Measurements from ENCODE around the gene NIFK. TPM values are rescaled to one million over a fixed set of nuclear protein-coding genes. Genes with fewer than 3 reads are reported as not detected.

NIFK gene
- total RNA-seq, 2 experiments from 2014 or later: 78.1 to 107 TPM

- no peak overlapping the region for H3K27ac ChIP-seq (ENCODE audit: low read depth, low read length, poor library complexity, severe bottlenecking)
- POLR2A ChIA-PET: no interaction called here
- H4K20me1 ChIP-seq (ENCODE audit: insufficient read depth, low read length): no peaks in the 10 kb centered on the region
- H3K36me3 ChIP-seq (ENCODE audit: insufficient read depth, low read length): no peaks in the 10 kb centered on the region
- H2AFZ ChIP-seq (ENCODE audit: low read length): no peak overlapping the region
- H3K4me1 ChIP-seq (ENCODE audit: insufficient read depth, low read length, poor library complexity, severe bottlenecking): peaks cover 7% of the 10 kb centered on the region
- no peak overlapping the region for H3K4me3 ChIP-seq (ENCODE audit: low read depth, low read length, poor library complexity, severe bottlenecking)
- CTCF ChIA-PET (ENCODE audit: unreplicated experiment): no interaction called here
- no peak for DNase-seq (ENCODE audit: low spot score)
- H3K9me3 ChIP-seq (ENCODE audit: low read length): no peaks in the 10 kb centered on the region
- no TSS peak for BruUV-seq (replicated peaks)
- TF ChIP-seq, protein P1, sequence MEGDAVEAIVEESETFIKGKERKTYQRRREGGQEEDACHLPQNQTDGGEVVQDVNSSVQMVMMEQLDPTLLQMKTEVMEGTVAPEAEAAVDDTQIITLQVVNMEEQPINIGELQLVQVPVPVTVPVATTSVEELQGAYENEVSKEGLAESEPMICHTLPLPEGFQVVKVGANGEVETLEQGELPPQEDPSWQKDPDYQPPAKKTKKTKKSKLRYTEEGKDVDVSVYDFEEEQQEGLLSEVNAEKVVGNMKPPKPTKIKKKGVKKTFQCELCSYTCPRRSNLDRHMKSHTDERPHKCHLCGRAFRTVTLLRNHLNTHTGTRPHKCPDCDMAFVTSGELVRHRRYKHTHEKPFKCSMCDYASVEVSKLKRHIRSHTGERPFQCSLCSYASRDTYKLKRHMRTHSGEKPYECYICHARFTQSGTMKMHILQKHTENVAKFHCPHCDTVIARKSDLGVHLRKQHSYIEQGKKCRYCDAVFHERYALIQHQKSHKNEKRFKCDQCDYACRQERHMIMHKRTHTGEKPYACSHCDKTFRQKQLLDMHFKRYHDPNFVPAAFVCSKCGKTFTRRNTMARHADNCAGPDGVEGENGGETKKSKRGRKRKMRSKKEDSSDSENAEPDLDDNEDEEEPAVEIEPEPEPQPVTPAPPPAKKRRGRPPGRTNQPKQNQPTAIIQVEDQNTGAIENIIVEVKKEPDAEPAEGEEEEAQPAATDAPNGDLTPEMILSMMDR (conservative IDR thresholded peaks at IDR 0.05; ENCODE audit: low read length): no peak
- TF ChIP-seq EZH2phosphoT487 (IDR thresholded peaks at IDR 0.05; ENCODE audit: borderline replicate concordance, low read depth, low read length): no peak
- no peak overlapping the region for H3K4me2 ChIP-seq (ENCODE audit: low read length)
- intact Hi-C loops (cut with micrococcal nuclease; ENCODE audit: unreplicated experiment): no loop called here
- H3K9me2 ChIP-seq (ENCODE audit: insufficient read depth, low read length): no peaks in the 10 kb centered on the region
- no peaks in the 10 kb centered on the region for H3K79me2 ChIP-seq (ENCODE audit: insufficient read depth, low read depth, low read length)
Observed at GRCh38 chr2:121697108-121697631, 39.5 kb downstream of the NIFK start.

DNA sequence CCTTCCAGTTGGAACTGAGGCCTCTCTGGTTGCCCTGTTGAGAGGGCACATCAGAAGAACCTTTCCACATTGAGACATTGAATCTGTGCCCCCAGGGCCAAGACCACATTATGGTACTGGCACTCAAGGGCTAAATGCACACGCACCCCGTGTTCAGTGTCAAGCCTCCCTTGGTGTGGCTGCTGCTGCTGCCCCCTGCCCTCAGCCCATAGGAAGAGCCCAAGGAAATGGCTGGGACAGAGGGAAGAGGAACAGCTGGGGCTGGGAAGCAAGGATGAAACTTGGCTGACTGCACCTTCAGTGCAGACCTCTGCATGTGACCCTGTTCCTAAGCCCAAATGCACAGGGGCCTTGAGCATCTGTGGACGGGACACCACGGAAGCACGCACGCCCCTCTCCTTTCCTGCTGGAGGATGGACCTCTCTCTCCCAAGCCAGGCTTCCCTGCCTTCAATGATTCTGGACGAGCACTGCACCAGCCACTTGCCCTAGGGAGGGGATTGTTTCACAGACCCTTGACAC is 40.2 kb downstream of the NIFK start:
- no peaks in the 10 kb centered on the region for H3K36me3 ChIP-seq (ENCODE audit: insufficient read depth, low read length)
- TF ChIP-seq, protein P1 (conservative IDR thresholded peaks at IDR 0.05; ENCODE audit: low read length): no peak
- TF ChIP-seq EZH2phosphoT487 (IDR thresholded peaks at IDR 0.05; ENCODE audit: borderline replicate concordance, low read depth, low read length): no peak
- no peak overlapping the region for H2AFZ ChIP-seq (ENCODE audit: low read length)
- intact Hi-C loops (cut with micrococcal nuclease; ENCODE audit: unreplicated experiment): no loop called here
- H3K9me3 ChIP-seq (ENCODE audit: low read length): no peaks in the 10 kb centered on the region
- ChIA-PET POLR2A (interaction anchor here (0.6 kb wide), 1 partner anchor 97 kb away, joined by 3 read pairs; no protein-coding TSS in a partner anchor), CTCF (ENCODE audit: unreplicated experiment) (no interaction called here)
- H3K4me3 ChIP-seq (ENCODE audit: low read depth, low read length, poor library complexity, severe bottlenecking): no peak overlapping the region
- H3K9me2 ChIP-seq (ENCODE audit: insufficient read depth, low read length): no peaks in the 10 kb centered on the region
- no peak overlapping the region for H3K27ac ChIP-seq (ENCODE audit: low read depth, low read length, poor library complexity, severe bottlenecking)
- no peaks in the 10 kb centered on the region for H4K20me1 ChIP-seq (ENCODE audit: insufficient read depth, low read length)
- BruUV-seq (replicated peaks): no TSS peak
- peaks cover 7% of the 10 kb centered on the region for H3K4me1 ChIP-seq (ENCODE audit: insufficient read depth, low read length, poor library complexity, severe bottlenecking)
- no peak overlapping the region for H3K4me2 ChIP-seq (ENCODE audit: low read length)
- no peak for DNase-seq (ENCODE audit: low spot score)
- no peaks in the 10 kb centered on the region for H3K79me2 ChIP-seq (ENCODE audit: insufficient read depth, low read depth, low read length)

DNA sequence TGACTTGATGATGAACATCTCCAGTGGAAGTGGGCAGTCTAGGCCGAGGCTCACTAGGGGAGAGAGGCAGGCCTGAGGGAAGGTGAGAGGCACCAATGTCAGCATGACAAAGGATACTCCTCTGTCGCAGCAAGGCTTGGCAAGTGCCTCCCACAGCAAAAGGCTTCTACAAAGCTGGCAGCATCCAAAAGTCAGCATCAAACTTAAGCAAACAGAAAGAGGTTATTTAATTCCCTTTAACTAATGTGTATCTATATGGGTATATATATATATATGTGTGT is 41.6 kb downstream of the NIFK start:
- TF ChIP-seq EZH2phosphoT487 (IDR thresholded peaks at IDR 0.05; ENCODE audit: borderline replicate concordance, low read depth, low read length): no peak
- TF ChIP-seq, protein P1 (conservative IDR thresholded peaks at IDR 0.05; ENCODE audit: low read length): no peak
- H3K4me1 ChIP-seq (ENCODE audit: insufficient read depth, low read length, poor library complexity, severe bottlenecking): peaks cover 7% of the 10 kb centered on the region
- no peak for DNase-seq (ENCODE audit: low spot score)
- H3K36me3 ChIP-seq (ENCODE audit: insufficient read depth, low read length): no peaks in the 10 kb centered on the region
- H3K9me3 ChIP-seq (ENCODE audit: low read length): no peaks in the 10 kb centered on the region
- CTCF ChIA-PET (ENCODE audit: unreplicated experiment): no interaction called here
- intact Hi-C loops (cut with micrococcal nuclease; ENCODE audit: unreplicated experiment): no loop called here
- BruUV-seq (replicated peaks): no TSS peak
- no peaks in the 10 kb centered on the region for H4K20me1 ChIP-seq (ENCODE audit: insufficient read depth, low read length)
- H2AFZ ChIP-seq (ENCODE audit: low read length): no peak overlapping the region
- no peak overlapping the region for H3K4me2 ChIP-seq (ENCODE audit: low read length)
- POLR2A ChIA-PET: interaction anchor here (0.9 kb wide), 1 partner anchor 13 kb away, joined by 4 read pairs; no protein-coding TSS in a partner anchor
- no peaks in the 10 kb centered on the region for H3K9me2 ChIP-seq (ENCODE audit: insufficient read depth, low read length)
- H3K4me3 ChIP-seq (ENCODE audit: low read depth, low read length, poor library complexity, severe bottlenecking): no peak overlapping the region
- H3K79me2 ChIP-seq (ENCODE audit: insufficient read depth, low read depth, low read length): no peaks in the 10 kb centered on the region
- H3K27ac ChIP-seq (ENCODE audit: low read depth, low read length, poor library complexity, severe bottlenecking): no peak overlapping the region
